Measurements from ENCODE around the gene FBXO7. TPM values are rescaled to one million over a fixed set of nuclear protein-coding genes. Genes with fewer than 3 reads are reported as not detected.

Gene FBXO7
- total RNA-seq, 1 experiment from 2014 or later = 69.9 TPM

DNA sequence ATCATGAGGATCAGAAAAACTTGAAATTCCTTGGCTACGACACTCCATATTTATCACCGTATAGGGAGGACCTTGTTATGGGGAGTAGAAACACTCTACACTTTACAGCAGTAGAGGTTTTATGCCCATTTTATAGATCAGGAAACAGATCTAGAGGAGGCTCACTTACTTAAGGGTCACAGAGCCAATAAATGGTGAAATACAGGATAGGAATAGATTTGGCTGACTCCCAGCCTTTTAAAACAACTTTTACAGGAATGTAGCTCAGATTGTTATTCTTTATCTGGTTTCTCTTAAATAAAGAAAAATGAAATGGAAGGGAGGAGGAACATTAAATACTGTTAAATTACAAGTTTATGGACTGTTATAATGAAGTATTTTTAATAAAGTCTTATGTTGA is 14.8 kb downstream of the FBXO7 start:
- DNase-seq (ENCODE audit: low spot score) = no peak

DNA sequence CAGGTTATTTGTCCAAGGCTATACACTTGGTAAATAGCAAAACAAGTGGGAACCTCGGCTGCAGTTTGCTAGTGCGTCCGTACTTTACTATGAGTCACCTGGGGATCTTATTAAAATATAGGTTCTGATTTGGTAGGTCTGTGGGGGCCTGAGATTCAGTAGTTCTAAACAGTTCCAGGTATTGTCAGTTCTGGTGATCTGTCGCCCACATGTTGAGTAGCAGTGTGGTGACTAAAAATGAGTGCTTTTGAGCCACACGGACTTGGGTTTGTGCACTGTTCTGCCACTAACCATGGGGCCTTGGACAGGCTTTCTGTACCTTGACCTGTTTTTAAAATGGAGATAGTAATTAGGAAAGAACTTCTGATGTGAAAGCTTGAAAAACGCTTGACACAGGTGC is 15.7 kb downstream of the FBXO7 start:
- no peak for DNase-seq (ENCODE audit: low spot score)

DNA sequence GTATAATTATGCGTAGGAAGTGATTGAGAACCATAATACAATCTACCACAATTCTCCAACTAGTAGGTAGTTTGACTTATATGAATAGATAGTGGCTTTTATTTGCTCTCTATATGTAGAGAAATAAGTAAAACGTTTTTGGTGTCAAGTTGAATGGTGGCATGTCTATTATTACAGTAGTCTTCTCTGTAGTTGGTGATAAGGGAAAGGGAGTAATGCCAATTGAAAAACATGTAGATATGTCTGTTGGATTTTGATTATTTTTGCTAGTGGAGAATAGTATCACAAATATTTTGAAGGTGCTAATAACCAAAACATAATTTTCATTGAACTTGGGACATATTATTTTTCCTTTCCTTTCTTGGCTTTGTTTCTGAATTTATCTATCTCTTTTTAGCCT is 17.5 kb downstream of the FBXO7 start:
- DNase-seq (ENCODE audit: low spot score) = no peak

DNA sequence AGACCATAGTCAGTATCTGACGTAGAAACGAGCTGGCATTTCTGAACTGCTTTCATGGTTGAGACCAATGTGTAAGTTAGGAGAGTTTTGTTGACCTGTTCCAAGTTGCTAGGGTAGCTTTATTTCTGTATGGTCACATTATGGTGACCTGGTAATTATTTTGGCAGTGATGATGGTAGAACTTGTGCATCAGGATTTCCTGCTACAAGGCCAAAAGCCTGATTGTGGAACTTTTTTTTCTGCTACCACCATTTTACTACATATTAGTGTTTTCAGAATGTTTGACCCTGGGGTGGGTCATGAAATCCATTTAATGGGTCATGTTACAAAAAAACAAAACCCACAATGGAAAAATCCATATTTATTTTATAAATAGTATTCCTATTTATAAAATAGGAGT is 18.9 kb downstream of the FBXO7 start:
- DNase-seq (ENCODE audit: low spot score) = no peak

DNA sequence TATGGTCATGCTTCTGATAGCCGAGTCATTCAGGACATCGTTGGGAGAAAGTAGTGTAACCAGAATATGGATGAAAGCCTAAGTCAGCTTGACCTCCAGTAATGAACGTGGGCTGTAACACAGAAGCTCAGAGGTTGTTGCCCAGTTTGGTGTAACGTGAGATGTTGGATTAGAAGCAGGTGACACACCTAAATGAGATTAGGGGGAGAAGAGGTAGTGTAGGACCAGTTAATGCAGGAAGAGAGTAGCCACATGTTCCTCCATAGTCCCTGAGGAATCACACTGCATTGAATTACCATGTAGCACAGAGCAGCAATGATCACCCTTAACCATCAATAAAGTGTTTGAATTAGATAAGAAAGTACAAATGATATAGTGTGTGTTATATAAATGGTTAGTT is 20.4 kb downstream of the FBXO7 start:
- DNase-seq (ENCODE audit: low spot score) = no peak

DNA sequence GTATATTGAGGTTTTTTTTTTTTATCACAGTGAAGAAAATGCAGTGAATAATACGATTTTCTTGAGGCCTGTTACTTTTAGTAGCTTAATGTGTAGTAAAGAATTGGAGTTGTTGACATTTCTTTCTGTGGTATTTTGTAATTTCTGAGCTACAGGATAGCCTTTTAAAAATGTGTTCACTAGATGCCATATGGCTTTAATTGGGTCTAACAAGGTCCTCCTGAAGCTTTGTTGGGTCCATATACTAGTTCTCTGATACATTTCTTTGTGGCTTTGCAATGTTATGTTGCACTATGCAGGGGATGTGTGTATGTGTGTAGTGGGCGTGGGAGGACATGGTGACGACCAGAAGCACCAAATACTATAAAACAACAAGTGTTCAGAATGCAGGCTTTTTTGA is 25.1 kb downstream of the FBXO7 start:
- DNase-seq (ENCODE audit: low spot score) = no peak

DNA sequence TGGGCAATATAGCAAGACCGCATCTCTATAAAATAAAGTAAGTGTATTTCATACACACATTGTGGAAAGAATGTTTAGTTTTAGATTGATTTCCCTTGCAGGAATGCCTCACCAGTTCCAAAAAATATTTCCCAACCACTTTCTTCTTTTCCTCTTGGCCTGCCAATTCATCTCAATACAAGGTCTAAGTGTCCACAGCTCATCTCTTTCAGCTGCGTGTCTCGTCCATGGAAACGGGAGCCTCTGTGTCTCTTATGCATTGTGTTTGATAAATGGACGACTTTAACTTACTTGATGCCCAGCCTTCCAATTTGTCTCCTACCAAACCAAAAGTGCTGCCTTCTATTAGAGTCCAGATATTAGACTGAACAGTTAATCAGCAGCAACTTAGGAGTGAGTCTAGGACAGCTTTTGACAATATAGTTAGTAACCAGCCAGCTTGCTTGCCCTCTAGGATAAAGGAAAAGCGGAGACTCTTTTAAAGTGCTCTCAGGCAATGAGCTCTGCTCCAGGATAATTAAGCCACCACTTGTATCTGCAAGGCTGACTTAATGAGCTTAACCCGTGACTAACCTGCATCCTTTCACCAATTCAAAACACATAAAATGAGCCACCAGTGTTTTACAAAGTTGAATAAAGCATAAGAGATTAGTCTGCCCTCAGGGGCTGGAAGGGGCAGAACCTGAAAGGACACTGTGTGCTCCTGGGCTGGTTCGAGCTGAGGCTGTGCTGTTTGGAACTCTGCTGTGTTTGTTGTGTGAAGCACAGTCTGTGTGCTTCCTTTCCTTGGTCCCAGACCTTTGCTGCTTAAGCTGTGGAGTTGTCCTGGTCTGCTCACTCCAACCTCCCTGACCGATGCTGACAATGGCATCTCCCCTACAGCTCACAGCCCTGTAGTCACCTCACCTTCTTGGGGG is 27.5 kb downstream of the FBXO7 start:
- DNase-seq (ENCODE audit: low spot score) = no peak

DNA sequence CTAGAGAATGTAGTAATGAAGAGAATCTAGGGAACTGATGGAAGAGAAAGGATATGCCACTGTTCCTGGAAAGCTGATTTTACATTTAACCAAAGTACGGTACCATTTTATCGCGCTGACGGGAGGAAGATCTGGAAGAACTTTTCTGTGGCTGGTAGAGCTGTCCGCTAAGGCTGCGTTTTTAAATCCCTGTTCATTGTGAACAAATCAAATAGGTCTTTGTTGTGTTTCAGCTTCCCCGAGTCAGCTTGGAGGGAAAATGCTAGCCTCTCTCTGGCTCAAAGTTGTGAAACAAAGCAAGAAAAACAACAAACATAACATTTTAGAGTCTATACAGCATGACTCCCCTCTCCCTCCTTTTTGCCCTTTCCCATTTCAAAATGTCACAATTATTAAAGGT is 34.4 kb downstream of the FBXO7 start:
- no peak for DNase-seq (ENCODE audit: low spot score)

DNA sequence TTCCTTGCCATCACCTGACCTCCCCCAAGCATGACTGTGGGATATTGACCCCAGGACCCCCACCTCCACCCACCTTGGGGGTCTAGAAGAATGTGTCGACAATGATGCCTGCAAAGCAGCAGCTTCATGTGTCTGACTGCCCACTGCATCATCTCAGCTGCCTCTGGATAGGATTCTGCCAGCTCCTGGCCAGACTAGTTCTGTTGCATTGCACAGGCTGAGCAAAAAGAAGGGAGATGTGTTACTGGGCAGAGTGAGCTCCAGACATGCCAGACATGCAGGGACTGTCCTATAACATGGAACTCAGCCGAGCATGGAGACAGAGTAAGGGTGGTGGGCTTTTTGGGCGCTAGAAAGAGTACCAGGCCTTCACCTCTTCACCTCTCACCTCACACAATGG is 36.7 kb downstream of the FBXO7 start:
- no peak for DNase-seq (ENCODE audit: low spot score)

DNA sequence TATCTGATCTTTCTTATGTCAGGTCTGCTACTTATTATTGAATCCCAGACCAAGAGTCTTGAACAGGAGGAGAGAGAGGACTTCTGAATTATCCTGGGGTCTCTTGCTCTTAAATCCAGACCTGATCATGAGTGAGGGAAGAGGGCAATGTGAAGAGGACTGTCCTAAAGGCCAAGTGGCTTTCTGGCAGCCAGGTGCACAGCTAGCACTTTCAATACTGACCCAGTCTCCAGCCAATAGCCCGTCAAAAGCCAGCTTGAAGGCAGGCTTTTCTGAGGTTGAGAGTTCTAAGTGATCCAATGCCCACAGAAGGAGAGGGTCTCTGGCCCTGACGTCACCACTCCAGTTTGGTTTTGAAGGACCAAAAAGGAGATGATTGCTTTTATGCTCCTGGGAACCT is 37.2 kb downstream of the FBXO7 start:
- no peak for DNase-seq (ENCODE audit: low spot score)

DNA sequence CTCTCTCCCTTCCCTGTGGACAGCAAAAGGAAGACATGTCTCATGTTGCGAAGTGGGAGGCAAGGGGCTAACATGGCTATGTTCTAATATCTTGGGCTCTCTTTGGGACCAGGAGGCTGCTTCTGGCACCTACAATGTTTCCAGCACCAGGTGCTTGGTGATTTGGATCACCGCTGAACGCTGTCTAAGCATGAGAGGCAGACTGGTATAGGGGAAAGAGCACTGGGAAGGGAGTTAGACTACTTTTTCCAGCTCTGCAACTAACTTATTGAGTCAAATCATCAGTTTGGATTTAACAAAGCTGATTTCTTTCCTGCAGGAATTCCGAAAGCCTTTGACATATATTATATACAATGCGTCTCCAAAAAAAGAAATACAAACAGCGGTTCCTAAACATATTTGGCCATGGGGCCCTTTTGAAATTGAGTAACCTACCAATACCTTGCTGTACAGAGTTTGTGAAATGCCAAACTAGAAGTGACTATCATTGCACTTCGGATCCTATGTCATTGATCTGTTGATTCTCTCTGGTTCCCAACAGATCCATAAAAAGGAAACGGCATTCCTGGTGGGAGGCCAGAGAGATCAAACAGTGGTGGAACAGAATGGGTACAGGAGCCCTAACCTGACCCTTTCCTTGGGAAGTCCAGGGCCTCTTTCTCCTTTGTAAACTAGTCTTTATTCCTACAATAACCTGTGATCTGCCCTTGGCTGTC is 37.8 kb downstream of the FBXO7 start:
- no peak for DNase-seq (ENCODE audit: low spot score)

DNA sequence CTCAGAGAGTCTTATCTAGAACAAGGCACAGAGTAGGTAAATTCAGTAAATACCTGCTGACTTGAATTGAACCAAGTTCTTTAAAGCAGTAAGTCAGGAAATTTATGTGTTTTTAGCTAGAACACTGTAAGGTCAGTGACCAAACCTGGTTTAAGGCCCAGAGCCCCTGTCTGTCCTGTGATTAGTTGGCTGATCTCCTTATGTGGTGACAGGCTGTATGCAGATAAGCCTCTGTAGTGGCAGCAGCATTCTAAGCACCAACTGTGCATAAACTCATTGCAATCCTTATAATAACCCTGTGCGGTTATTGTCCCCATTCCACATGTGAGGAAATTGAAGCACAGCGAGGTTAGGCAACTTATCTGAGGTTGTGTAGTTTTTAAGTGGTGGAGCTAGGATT is 40.5 kb downstream of the FBXO7 start:
- DNase-seq (ENCODE audit: low spot score) = no peak

DNA sequence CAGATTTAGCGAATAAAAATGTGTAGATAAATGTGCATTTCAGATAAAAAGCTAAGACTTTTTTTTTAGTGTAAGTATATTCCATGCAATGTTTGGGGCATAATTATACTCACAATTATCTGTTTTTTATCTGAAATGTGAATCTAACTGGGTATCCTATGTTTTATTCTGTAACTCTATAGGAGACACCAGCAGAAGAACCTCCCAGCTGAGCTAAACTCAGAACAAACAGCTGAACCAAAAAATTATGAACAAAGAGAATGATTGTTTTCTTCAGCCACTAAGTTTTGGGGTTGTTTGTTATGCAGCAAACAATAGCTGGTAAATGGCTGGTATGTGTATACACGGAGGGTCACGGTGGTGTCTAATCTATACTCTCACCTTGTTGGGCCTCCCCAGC is 42.9 kb downstream of the FBXO7 start:
- DNase-seq (ENCODE audit: low spot score) = no peak

DNA sequence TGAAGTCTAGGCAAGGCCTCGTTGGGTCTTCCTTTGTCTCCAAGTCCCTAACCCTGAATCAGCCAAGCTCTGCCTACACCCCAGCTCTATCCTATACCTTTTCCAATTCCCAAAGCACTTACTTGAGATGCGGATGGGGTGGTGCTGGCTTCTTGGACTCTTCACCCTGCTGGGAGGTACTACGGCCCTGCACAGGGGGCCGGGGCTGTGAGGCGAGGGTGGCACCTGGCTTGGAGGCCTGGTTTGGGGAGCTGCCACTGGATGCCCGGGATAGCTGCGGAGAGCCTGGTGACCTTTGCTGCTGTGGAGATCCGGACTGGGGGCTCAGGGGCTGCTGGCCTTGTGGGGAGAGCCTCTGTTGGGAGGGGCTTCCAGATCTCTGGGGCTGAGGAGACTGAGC is 43.3 kb downstream of the FBXO7 start:
- no peak for DNase-seq (ENCODE audit: low spot score)

DNA sequence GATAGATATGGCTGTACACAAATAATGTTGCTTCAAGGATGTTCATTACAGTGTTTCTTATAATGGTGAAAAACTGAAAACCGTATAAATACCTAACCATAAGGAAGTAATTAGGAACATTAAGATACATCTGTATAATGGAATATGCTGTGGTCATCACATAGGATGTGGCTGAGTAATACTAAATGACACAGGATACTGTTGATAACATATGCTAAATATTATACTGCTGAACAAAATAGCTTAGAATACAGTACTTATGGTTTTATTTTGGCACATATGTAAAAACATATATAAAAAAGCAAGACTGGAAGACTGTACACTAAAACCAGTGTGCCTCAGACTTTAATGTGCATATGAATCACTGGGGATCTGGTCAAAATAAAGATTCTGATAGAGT is 43.8 kb downstream of the FBXO7 start:
- no peak for DNase-seq (ENCODE audit: low spot score)

DNA sequence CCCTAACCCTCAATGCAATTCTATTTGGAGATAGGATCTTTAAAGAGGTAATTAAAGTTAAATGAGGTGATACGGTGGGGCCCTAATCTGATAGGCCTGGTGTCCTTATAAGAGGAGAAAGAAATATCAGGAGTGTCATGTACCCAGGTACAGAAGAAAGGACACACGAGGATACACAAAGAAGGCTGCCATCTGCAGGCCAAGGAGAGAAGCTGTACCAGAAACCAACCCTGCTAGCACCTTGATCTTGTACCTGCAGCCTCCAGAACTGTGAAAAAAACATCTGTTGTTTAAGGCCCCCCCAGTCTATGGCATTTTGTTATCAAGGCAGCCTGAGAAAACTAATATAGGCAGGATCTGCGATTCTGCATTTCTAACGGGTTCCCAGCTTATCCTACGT is 44.2 kb downstream of the FBXO7 start:
- no peak for DNase-seq (ENCODE audit: low spot score)

DNA sequence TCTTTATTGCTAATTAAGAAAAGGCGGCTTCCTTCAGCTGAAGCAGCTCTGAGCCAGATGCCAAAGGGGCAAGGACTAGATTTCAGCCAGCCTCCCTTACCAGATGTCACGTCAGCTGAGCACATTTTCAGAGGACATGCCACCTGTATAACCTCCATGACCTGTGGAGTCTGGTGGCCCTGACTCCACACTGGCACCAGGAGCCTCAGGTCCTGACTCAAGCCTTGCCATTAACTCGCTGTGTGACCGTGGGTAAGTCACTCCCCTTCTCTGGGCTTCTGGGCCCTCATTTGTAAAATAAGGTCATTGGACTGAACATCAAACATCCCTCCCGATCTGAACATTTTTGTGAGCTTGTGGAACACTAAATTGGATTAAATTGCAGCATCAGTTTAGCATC is 46.0 kb downstream of the FBXO7 start:
- DNase-seq (ENCODE audit: low spot score) = no peak

DNA sequence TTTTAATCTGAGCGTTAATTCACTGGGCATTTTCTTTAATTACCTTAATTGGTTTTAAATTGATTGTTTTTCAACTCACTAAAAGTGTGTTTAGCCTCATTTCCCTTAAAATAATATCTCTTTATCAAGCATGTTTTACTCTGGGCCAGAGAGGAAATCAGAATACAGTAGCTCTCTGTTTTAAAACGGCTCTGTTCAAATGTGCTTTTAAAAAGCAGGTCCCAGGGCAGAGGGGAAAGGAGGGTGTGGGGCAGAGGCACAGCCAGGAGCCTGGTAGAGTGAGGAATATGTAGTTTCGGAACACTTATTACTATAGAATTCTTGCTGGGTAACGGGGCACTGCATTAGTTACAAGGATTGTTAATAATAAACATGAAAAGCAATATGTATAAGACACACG is 47.6 kb downstream of the FBXO7 start:
- no peak for DNase-seq (ENCODE audit: low spot score)

DNA sequence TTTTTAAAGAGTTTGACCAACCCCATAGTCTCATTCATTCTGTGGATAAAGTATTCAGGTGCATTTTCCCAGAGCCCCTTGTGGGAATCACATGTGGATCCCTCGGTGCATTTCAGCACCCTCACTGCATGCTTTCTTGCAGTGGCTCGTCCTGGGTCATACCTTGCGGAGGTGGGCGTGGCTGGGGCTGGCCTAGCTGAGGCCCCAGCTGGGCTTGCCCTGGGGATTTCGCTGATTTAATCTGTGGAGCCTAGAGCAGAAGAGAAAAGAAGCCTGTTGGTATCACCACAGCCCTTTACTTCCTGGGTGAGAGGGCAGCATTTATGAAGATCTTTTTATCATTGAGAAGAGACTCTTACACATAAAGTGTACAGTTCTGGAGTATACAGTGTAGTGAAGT is 53.1 kb downstream of the FBXO7 start:
- no peak for DNase-seq (ENCODE audit: low spot score)

DNA sequence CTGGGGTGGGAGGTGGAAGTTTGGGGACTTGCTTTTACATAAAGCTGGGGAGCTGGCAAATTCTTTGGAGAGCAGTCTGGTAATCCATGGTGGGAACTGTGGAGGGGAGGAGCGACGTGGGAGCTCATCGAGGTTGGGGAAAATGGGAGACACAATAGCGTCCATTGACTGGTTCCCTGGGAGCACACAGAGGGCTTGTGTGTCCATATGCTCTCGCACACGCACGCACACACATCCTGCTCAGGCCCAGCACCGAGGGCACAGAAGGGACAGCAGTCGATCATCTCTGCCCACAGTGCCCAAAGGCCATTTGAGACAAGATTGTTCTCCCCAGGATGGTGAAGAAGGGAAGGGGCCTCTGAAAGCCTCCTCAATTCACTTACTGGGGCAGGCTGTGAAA is 53.7 kb downstream of the FBXO7 start:
- no peak for DNase-seq (ENCODE audit: low spot score)

DNA sequence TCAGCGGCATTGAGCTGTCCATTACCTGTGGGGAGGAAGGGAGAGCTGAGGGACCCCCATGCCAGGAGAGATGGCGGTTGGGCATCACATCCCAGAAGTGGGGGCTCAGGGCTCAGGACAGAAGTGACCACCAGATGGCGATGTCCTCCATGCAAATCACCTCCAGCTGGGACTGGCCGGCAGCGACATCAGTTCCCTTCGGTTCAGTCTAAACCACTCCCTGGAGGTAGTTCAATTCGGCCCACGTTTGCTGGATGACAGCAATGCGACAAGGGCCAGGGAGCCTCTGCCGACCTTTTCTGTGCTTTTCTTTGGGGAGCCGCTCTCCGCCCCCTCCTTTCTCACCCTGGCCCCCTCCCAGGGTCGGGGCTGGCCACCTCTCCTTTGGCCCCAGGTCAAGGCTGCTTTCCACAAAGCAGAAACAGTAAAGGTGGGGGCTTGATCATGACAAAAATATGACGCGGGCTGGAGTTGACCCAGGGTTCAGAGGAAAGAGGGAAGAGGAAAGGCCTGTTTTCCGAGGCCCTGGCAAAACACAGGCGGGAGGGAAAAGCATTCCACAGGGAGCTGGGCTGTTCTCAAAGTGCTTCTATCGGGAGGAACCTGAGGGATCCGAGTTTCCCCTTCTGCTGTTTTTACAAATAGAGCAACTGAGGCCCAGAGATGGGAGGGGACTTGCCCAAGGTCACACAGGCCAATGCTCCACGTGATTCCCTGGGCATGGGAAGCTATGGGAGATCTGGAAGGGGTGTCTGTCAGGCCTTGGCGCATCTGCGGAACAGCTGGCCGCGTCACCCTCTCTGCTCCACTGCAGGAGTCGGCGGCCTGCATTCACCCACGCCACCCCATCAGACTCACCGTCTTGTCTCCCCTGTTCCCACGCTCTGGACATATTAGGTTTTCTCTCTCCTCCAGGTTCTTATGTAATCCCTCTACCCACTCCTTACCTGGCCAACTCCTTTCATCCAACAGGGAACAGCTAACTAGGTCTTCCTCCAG is 54.7 kb downstream of the FBXO7 start:
- peak; percentile 64 for DNase-seq (ENCODE audit: low spot score)

DNA sequence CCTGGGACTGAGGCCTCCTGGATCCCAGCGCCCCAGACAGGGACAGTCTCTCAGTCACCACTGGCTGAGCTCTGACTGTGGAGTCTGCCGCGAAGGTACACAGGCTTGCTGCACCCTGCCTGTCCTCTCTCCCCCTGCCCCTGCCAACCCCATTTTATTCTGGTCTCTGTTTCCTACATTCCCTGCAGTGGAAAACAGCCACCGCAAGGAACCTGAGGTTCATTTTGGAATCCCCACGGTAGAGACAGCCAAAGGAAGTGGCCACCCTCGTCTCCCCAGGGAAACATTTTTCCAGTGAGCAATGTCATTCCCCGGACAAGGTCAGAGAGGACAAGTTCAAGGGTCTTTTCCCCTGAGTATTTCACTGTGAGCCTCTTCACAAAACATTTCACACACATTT is 56.6 kb downstream of the FBXO7 start:
- no peak for DNase-seq (ENCODE audit: low spot score)
